ENCODE measurements around the gene NXNL1. TPM values are rescaled to one million over a fixed set of nuclear protein-coding genes. Genes with fewer than 3 reads are reported as not detected.
"Not testable (repeated sequence)": the region's sequence is repeated elsewhere in the genome, so short reads cannot be mapped to it uniquely, and the experiment has no call there.

NXNL1 gene
- total RNA-seq = not detected in 2 replicates

- no peak for TF ChIP-seq CTCF (conservative IDR thresholded peaks at IDR 0.05; ENCODE audit: low read depth, low read length)
- DNase-seq (ENCODE audit: low read depth) = no peak
- H3K4me3 ChIP-seq (ENCODE audit: low read depth, low read length) = no peak within 1 kb of the TSS
Observed at GRCh38 chr19:17460372-17461230, at the start of gene NXNL1. TSS of gene NXNL1 (minus strand) at chr19:17460926. CDS start at chr19:17460869, 57 bp downstream.

- not testable (repeated sequence) for H3K4me3 ChIP-seq (ENCODE audit: low read depth, low read length); DNase-seq (ENCODE audit: low read depth)
Observed at GRCh38 chr19:17508558-17508933, 47.8 kb upstream of the NXNL1 start.

- TF ChIP-seq CTCF (conservative IDR thresholded peaks at IDR 0.05; ENCODE audit: low read depth, low read length) = no peak
- H3K4me3 ChIP-seq (ENCODE audit: low read depth, low read length) = no peak overlapping the region
- DNase-seq (ENCODE audit: low read depth) = no peak
Observed at GRCh38 chr19:17506745-17507144, 46.0 kb upstream of the NXNL1 start.

GRCh38 chr19:17505223-17505622 is 44.5 kb upstream of the NXNL1 start:
- no peak for DNase-seq (ENCODE audit: low read depth)
- H3K4me3 ChIP-seq (ENCODE audit: low read depth, low read length) = no peak overlapping the region
- no peak for TF ChIP-seq CTCF (conservative IDR thresholded peaks at IDR 0.05; ENCODE audit: low read depth, low read length)

GRCh38 chr19:17504456-17504855 is 43.7 kb upstream of the NXNL1 start:
- H3K4me3 ChIP-seq (ENCODE audit: low read depth, low read length) = no peak overlapping the region
- DNase-seq (ENCODE audit: low read depth) = no peak
- TF ChIP-seq CTCF (conservative IDR thresholded peaks at IDR 0.05; ENCODE audit: low read depth, low read length) = no peak

- no peak for DNase-seq (ENCODE audit: low read depth)
- no peak overlapping the region for H3K4me3 ChIP-seq (ENCODE audit: low read depth, low read length)
- no peak for TF ChIP-seq CTCF (conservative IDR thresholded peaks at IDR 0.05; ENCODE audit: low read depth, low read length)
Observed at GRCh38 chr19:17504030-17504429, 43.3 kb upstream of the NXNL1 start.

GRCh38 chr19:17503240-17503639 is 42.5 kb upstream of the NXNL1 start:
- no peak overlapping the region for H3K4me3 ChIP-seq (ENCODE audit: low read depth, low read length)
- TF ChIP-seq CTCF (conservative IDR thresholded peaks at IDR 0.05; ENCODE audit: low read depth, low read length) = no peak
- DNase-seq (ENCODE audit: low read depth) = no peak

Data from epithelial cell of proximal tubule (primary cell).